ENCODE results near the gene TWF1.
A peak's percentile ranks its signal among the peaks of the same experiment; 100 is the strongest.

The TWF1 gene

GRCh38 chr12:43835264-43835655 lies 29.1 kb upstream of the TWF1 start:
- CTCF ChIA-PET: interaction anchor here (1.2 to 2.6 kb wide), 2 partner anchors 11 to 47 kb away, joined by 3 to 9 read pairs; no protein-coding TSS in a partner anchor
- H3K4me1 ChIP-seq (ENCODE audit: control insufficient read depth, insufficient read depth, low read length): no peaks in the 10 kb centered on the region
- TF ChIP-seq ZNF580 (tag by site-specific recombination; IDR thresholded peaks at IDR 0.05) (0 out of 2 replicates have a peak, but pooled peaks have one; percentile 12), KLF9 (tag by site-specific recombination; IDR thresholded peaks at IDR 0.05; ENCODE audit: low read depth) (peak; percentile 44; the same call in 1 of the 2 replicates), ZNF530 (tag by site-specific recombination; IDR thresholded peaks at IDR 0.05; ENCODE audit: low read depth) (no peak), ZNF362 (tag by site-specific recombination; IDR thresholded peaks at IDR 0.05) (no peak), ZBTB6 (tag by site-specific recombination; IDR thresholded peaks at IDR 0.05) (no peak), ZBTB49 (tag by site-specific recombination; IDR thresholded peaks at IDR 0.05; ENCODE audit: low read depth) (no peak), ZNF398 (tag by site-specific recombination; IDR thresholded peaks at IDR 0.05) (peak; percentile 46), ZNF18 (tag by site-specific recombination; IDR thresholded peaks at IDR 0.05) (no peak), ZNF624 (tag by site-specific recombination; IDR thresholded peaks at IDR 0.05) (no peak), ZNF138 (tag by site-specific recombination; IDR thresholded peaks at IDR 0.05; ENCODE audit: borderline replicate concordance) (no peak), ZNF239 (tag by site-specific recombination; IDR thresholded peaks at IDR 0.05) (no peak), ZBTB20 (tag by site-specific recombination; IDR thresholded peaks at IDR 0.05) (peak; percentile 61), SP7 (tag by site-specific recombination; IDR thresholded peaks at IDR 0.05) (peak; percentile 15; the same call in 1 of the 2 replicates), ZSCAN4 (tag by site-specific recombination; IDR thresholded peaks at IDR 0.05) (peak; percentile 65; the same call in 1 of the 2 replicates), ZNF548 (tag by site-specific recombination; IDR thresholded peaks at IDR 0.05) (no peak), KLF16 (tag by site-specific recombination; IDR thresholded peaks at IDR 0.05) (no peak), ZNF704 (tag by site-specific recombination; IDR thresholded peaks at IDR 0.05) (no peak), ZNF2 (tag by site-specific recombination; IDR thresholded peaks at IDR 0.05) (0 out of 2 replicates have a peak, but pooled peaks have one; percentile 58), ZNF529 (tag by site-specific recombination; IDR thresholded peaks at IDR 0.05; ENCODE audit: insufficient replicate concordance) (no peak), ZNF335 (tag by site-specific recombination; conservative IDR thresholded peaks at IDR 0.05) (peak; percentile 66), ZNF76 (tag by site-specific recombination; IDR thresholded peaks at IDR 0.05; ENCODE audit: borderline replicate concordance, low read depth) (no peak), PRDM10 (tag by site-specific recombination; IDR thresholded peaks at IDR 0.05) (peak; percentile 74)

More at GRCh38 chr12:43835264-43835655, 29.1 kb upstream of the TWF1 start:
- POLR2A ChIA-PET: interaction anchor here (1.4 to 3.5 kb wide), 2 partner anchors 12 to 29 kb away, joined by 3 to 19 read pairs; partner anchors contain the start of gene TWF1
- no peaks in the 10 kb centered on the region for H3K36me3 ChIP-seq (ENCODE audit: control insufficient read depth in 2 of 2, insufficient read depth in 1 of 2, low read length in 2 of 2)
- no peaks in the 10 kb centered on the region for H3K9me3 ChIP-seq (ENCODE audit: control insufficient read depth, insufficient read depth, low read depth, low read length)
- H3K4me3 ChIP-seq (ENCODE audit: low read depth, low read length): peak overlapping the region; percentile 68
- H3K27ac ChIP-seq (ENCODE audit: extremely low read depth, low read depth, low read length): peak overlapping the region; percentile 78; the same call in 1 of the 2 replicates
